H1 (cell line): ENCODE data around the gene CDK3. TPM values are rescaled to one million over a fixed set of nuclear protein-coding genes. Genes with fewer than 3 reads are reported as not detected.

ENCODE experiments used
- CTCF ChIA-PET: fragments of 300-600 bp; sonication (Branson Sonifier 250); formaldehyde crosslinking; loops from one replicate; lab custom pipeline; 2021; ENCODE audit not compliant: partially characterized antibody; lab: Charles Lee
- POLR2A ChIA-PET: fragments of 300-600 bp; sonication (Branson Sonifier 250); formaldehyde crosslinking; loops from one replicate; lab custom pipeline; 2021; ENCODE audit warnings: inconsistent platforms; ENCODE audit not compliant: partially characterized antibody; lab: Charles Lee
- DNase-seq, 2 experiments: peaks; one replicate each; pipeline versions ENCODE4 v3.0.0 to v3.0.0-alpha.2; 2010 to 2022; ENCODE audit warnings: low spot score in 2 of 2, low read depth in 1 of 2, mixed read lengths in 1 of 2
- FAIRE-seq: peaks from 2 replicates; lab custom pipeline; 2011; peaks lifted over from hg19 to GRCh38; lab: Jason Lieb, UNC
- H2AFZ ChIP-seq: 2 replicates; pipeline ENCODE4 v1.8.1; 2012; ENCODE audit warnings: low read length, inconsistent platforms
- H2AK5ac ChIP-seq: 2 replicates; pipeline ENCODE4 v1.6.1; 2013; ENCODE audit warnings: low read depth, low read length
- H2BK120ac ChIP-seq: replicated peaks from 2 replicates; pipeline ENCODE3; 2013; ENCODE audit warnings: low read depth, low read length, inconsistent platforms
- H2BK12ac ChIP-seq: 2 replicates; pipeline ENCODE4 v1.6.1; 2013; ENCODE audit warnings: low read depth, low read length
- H2BK15ac ChIP-seq: 2 replicates; pipeline ENCODE4 v1.6.1; 2013; ENCODE audit warnings: low read length
- H2BK20ac ChIP-seq: 2 replicates; pipeline ENCODE4 v1.6.1; 2013; ENCODE audit warnings: low read length
- H2BK5ac ChIP-seq: 2 replicates; pipeline ENCODE4 v1.6.1; 2013; ENCODE audit warnings: low read depth, low read length
- H3K14ac ChIP-seq: 2 replicates; pipeline ENCODE4 v1.6.1; 2013; ENCODE audit warnings: inconsistent platforms; ENCODE audit not compliant: insufficient read length
- H3K18ac ChIP-seq: 2 replicates; pipeline ENCODE4 v1.6.1; 2013; ENCODE audit warnings: low read length; ENCODE audit errors: extremely low read depth
- H3K23ac ChIP-seq: 2 replicates; pipeline ENCODE4 v1.6.1; 2013; ENCODE audit warnings: inconsistent platforms; ENCODE audit not compliant: insufficient read length
- H3K23me2 ChIP-seq: 2 replicates; pipeline ENCODE4 v1.6.1; 2013; ENCODE audit warnings: low read depth, low read length
- H3K27ac ChIP-seq: 2 replicates; pipeline ENCODE4 v1.6.1; 2011; ENCODE audit warnings: low read depth, low read length, inconsistent platforms
- H3K27me3 ChIP-seq, 4 experiments: replicated peaks in 1 of 4; 1 replicate in 1 of 4; 2 replicates in 3 of 4; pipeline versions ENCODE4 v1.6.1 to v1.8.1; 2011 to 2013; ENCODE audit warnings: low read length in 3 of 4, mild to moderate bottlenecking in 3 of 4, inconsistent platforms in 2 of 4, mixed read lengths in 2 of 4, moderate library complexity in 1 of 4; ENCODE audit not compliant: control insufficient read depth in 3 of 4, insufficient read depth in 3 of 4; ENCODE audit errors: extremely low read depth in 1 of 4
- H3K36me3 ChIP-seq, 4 experiments: 2 replicates each; pipeline versions ENCODE4 v1.6.1 to v1.8.1; 2011 to 2013; ENCODE audit warnings: mild to moderate bottlenecking in 4 of 4, low read length in 3 of 4, moderate library complexity in 2 of 4, control low read depth in 1 of 4, inconsistent platforms in 1 of 4; ENCODE audit not compliant: insufficient read depth in 4 of 4, control insufficient read depth in 2 of 4
- H3K4ac ChIP-seq: replicated peaks from 2 replicates; pipeline ENCODE3; 2013; ENCODE audit warnings: low read length, low read depth, mixed read lengths, inconsistent platforms; ENCODE audit not compliant: insufficient read length
- H3K4me1 ChIP-seq, 4 experiments: replicated peaks in 1 of 4; 1 replicate in 1 of 4; 2 replicates in 3 of 4; pipeline versions ENCODE4 v1.6.1 to v1.8.1; 2011 to 2013; ENCODE audit warnings: low read length in 3 of 4, inconsistent platforms in 2 of 4, mixed read lengths in 1 of 4; ENCODE audit not compliant: insufficient read depth in 4 of 4, control insufficient read depth in 3 of 4
- H3K4me2 ChIP-seq, 2 experiments: 2 replicates each; pipeline versions ENCODE4 v1.6.1 to v1.8.1; 2011 to 2013; ENCODE audit warnings: low read depth in 2 of 2, low read length in 2 of 2, control low read depth in 1 of 2, inconsistent platforms in 1 of 2, mild to moderate bottlenecking in 1 of 2; ENCODE audit not compliant: insufficient read depth in 1 of 2
- H3K4me3 ChIP-seq, 4 experiments: fragments of 200-600, 300-600 bp in 1 of 4; sonication (generic), shearing (Covaris generic), sonication (Bioruptor Twin) in 1 of 4; 2 replicates each; pipeline versions ENCODE4 v1.5.1 to v1.8.1; 2011 to 2016; ENCODE audit warnings: low read length in 4 of 4, low read depth in 3 of 4, control low read depth in 2 of 4, inconsistent platforms in 2 of 4, mild to moderate bottlenecking in 2 of 4, mixed read lengths in 1 of 4, moderate library complexity in 1 of 4; ENCODE audit not compliant: insufficient read depth in 2 of 4; ENCODE audit errors: extremely low read depth in 1 of 4
- H3K56ac ChIP-seq: replicated peaks from 2 replicates; pipeline ENCODE3; 2013; ENCODE audit warnings: low read depth, mild to moderate bottlenecking, mixed read lengths, low read length, inconsistent platforms; ENCODE audit not compliant: insufficient read length
- H3K79me1 ChIP-seq: 2 replicates; pipeline ENCODE4 v1.6.1; 2013; ENCODE audit warnings: low read depth, low read length, control low read depth
- H3K79me2 ChIP-seq, 2 experiments: 2 replicates each; pipeline versions ENCODE4 v1.6.1 to v1.8.1; 2012 to 2013; ENCODE audit warnings: low read length in 2 of 2, mild to moderate bottlenecking in 2 of 2, inconsistent platforms in 1 of 2; ENCODE audit not compliant: insufficient read depth in 2 of 2, control insufficient read depth in 1 of 2
- H3K9ac ChIP-seq, 4 experiments: replicated peaks in 1 of 4; 1 replicate in 1 of 4; 2 replicates in 3 of 4; pipeline versions ENCODE4 v1.6.1 to v1.8.1; 2011 to 2013; ENCODE audit warnings: low read depth in 3 of 4, low read length in 3 of 4, control low read depth in 2 of 4, mild to moderate bottlenecking in 2 of 4, moderate library complexity in 2 of 4, inconsistent platforms in 1 of 4; ENCODE audit errors: extremely low read depth in 1 of 4
- H3K9me3 ChIP-seq, 2 experiments: 2 replicates each; pipeline versions ENCODE4 v1.6.1 to v1.8.1; 2012 to 2013; ENCODE audit warnings: mild to moderate bottlenecking in 2 of 2, moderate library complexity in 2 of 2, control low read depth in 1 of 2, inconsistent platforms in 1 of 2, low read depth in 1 of 2, low read length in 1 of 2, mixed read lengths in 1 of 2; ENCODE audit not compliant: insufficient read depth in 2 of 2
- H4K20me1 ChIP-seq, 2 experiments: replicated peaks in 1 of 2; 2 replicates each; pipeline versions ENCODE3 to v1.8.1; 2011 to 2013; ENCODE audit warnings: inconsistent platforms in 2 of 2, low read length in 2 of 2, mild to moderate bottlenecking in 1 of 2; ENCODE audit not compliant: insufficient read depth in 2 of 2, control insufficient read depth in 1 of 2
- H4K5ac ChIP-seq: 2 replicates; pipeline ENCODE4 v1.6.1; 2013; ENCODE audit warnings: low read length, low read depth, mixed read lengths, inconsistent platforms; ENCODE audit not compliant: insufficient read length
- H4K8ac ChIP-seq: 2 replicates; pipeline ENCODE4 v1.8.0; 2013; ENCODE audit warnings: mild to moderate bottlenecking, moderate library complexity, low read length, inconsistent platforms; ENCODE audit not compliant: insufficient read depth; ENCODE audit errors: extremely low read depth
- H4K91ac ChIP-seq: replicated peaks from 2 replicates; pipeline ENCODE3; 2013; ENCODE audit warnings: low read length, mixed read lengths, inconsistent platforms; ENCODE audit not compliant: insufficient read length
- BACH1 ChIP-seq: IDR thresholded peaks from 2 replicates; pipeline ENCODE4 v1.6.1; 2012; ENCODE audit warnings: low read length, improper control_type of control experiment
- CBX5 ChIP-seq: fragments of 300-800, 300-1000 bp; sonication (generic); IDR thresholded peaks from 2 replicates; pipeline ENCODE4 v1.7.1; 2016; ENCODE audit warnings: antibody characterized with exemption, low read length, low read depth
- CREB1 ChIP-seq: IDR thresholded peaks from 2 replicates; pipeline ENCODE4 v1.6.1; 2012; ENCODE audit warnings: inconsistent platforms
- CTCF ChIP-seq, 3 experiments: IDR thresholded peaks; 1 replicate in 2 of 3; 2 replicates in 1 of 3; pipeline versions ENCODE4 v1.5.1 to v1.6.1; 2011; ENCODE audit warnings: low read length in 3 of 3, mild to moderate bottlenecking in 3 of 3, inconsistent platforms in 2 of 3, low read depth in 1 of 3, moderate library complexity in 1 of 3; ENCODE audit not compliant: insufficient read depth in 1 of 3; ENCODE audit errors: control extremely low read depth in 1 of 3
- EP300 ChIP-seq, 2 experiments: IDR thresholded peaks; 1 replicate in 1 of 2; 2 replicates in 1 of 2; pipeline ENCODE4 v1.6.1; 2011 to 2012; ENCODE audit warnings: low read depth in 2 of 2, low read length in 2 of 2, mild to moderate bottlenecking in 2 of 2, borderline replicate concordance in 1 of 2, inconsistent platforms in 1 of 2, moderate library complexity in 1 of 2
- FOSL1 ChIP-seq: IDR thresholded peaks from 2 replicates; pipeline ENCODE4 v1.6.1; 2011; ENCODE audit warnings: mild to moderate bottlenecking, low read depth, low read length, moderate library complexity; ENCODE audit not compliant: insufficient read depth
- GTF2F1 ChIP-seq: IDR thresholded peaks from 2 replicates; pipeline ENCODE4 v1.6.1; 2012; ENCODE audit warnings: low read depth, low read length, improper control_type of control experiment, borderline replicate concordance
- TAF1 ChIP-seq: IDR thresholded peaks from 2 replicates; pipeline ENCODE4 v1.6.1; 2011; ENCODE audit warnings: mild to moderate bottlenecking, low read depth, low read length
- WGBS, 2 experiments: shearing (Covaris generic) in 1 of 2; methylation state at CpG; one replicate each; pipeline versions ENCODE4 v1.1.6 to v1.1.7; 2013 to 2015; ENCODE audit warnings: low lambda C conversion rate in 2 of 2, mixed read lengths in 2 of 2, inconsistent platforms in 1 of 2, low coverage in 1 of 2, missing lambda C conversion rate in 1 of 2; ENCODE audit not compliant: insufficient replicate concordance in 2 of 2, insufficient coverage in 1 of 2, insufficient read length in 1 of 2; ENCODE audit errors: extremely low coverage in 1 of 2, missing lambda C conversion rate in 1 of 2; 5-methylcytosine and 5-hydroxymethylcytosine counted together
- polyA plus RNA-seq, 7 experiments: library from polyadenylated mRNA; depleted of rRNA in 3 of 7; stranded (reverse) in 5 of 7; unstranded in 2 of 7; fragments of >200 nt in 5 of 7; fragments of 200-250 nt in 2 of 7; gene quantifications; 1 replicate in 5 of 7; 2 replicates in 1 of 7; 4 replicates in 1 of 7; pipeline versions ENCODE4 v1.2.1 to v1.2.3, GENCODE V29; 2011 to 2013; ENCODE audit warnings: missing spikeins in 2 of 7, mixed read lengths in 2 of 7
- total RNA-seq: library from RNA; stranded (reverse); fragmentation: NEBNext Ultra II Directional; extraction: Animal tissue kit (Norgen Biotek cat#: 25700); gene quantifications from 2 replicates; pipeline ENCODE4 v1.2.1, GENCODE V29; 2021
- TF ChIP-seq, protein P1 (sequence below): IDR thresholded peaks from 2 replicates; pipeline ENCODE4 v1.6.1; 2012; ENCODE audit warnings: low read length, inconsistent platforms

CDK3 gene
- total and polyA plus RNA-seq, 2 of the 8 experiments (the other 6 are each of a cell fraction or from before 2014, with no cell fraction given), result 10.0 to 14.6 TPM

DNA sequence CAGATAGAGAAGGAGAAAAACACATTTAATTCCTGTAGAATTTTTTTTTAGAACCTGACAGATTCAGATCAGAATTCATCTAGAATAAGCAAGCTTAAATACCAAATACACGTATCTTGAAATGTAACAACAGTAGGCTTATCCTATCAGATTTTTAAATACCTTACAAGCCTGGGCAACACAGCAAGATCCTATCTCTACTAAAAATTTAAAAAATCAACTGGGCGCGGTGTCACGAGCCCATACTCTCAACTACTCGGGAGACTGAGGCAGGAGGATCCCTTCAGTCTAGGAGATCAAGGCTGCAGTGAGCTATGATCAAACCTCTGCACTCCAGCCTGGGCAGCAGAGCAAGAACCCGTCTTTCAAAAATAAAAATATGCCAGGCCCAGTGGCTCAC, 35.2 kb upstream of the CDK3 start:
- H3K9ac ChIP-seq, result no peak overlapping the region
- H2BK5ac ChIP-seq, result no peak overlapping the region
- H2BK120ac ChIP-seq, result no peak overlapping the region
- H3K23me2 ChIP-seq, result no peaks in the 10 kb centered on the region
- no peak for DNase-seq
- ChIA-PET CTCF (interaction anchor here (0.7 to 1.3 kb wide), 5 partner anchors 9 to 55 kb away, joined by 3 to 9 read pairs (median 4); partner anchors contain the start of gene CDK3), POLR2A (interaction anchor here (0.6 to 0.7 kb wide), 2 partner anchors 32 to 115 kb away, joined by 4 read pairs; no protein-coding TSS in a partner anchor)
- H3K27me3 ChIP-seq, result no peaks in the 10 kb centered on the region
- no peak overlapping the region for H3K18ac ChIP-seq
- H3K4me2 ChIP-seq, result no peak overlapping the region
- H3K36me3 ChIP-seq, result peaks cover 0 to 4% (median 0%) of the 10 kb centered on the region in 4 experiments; a peak in 2 of 8 replicates
- no peak overlapping the region for H3K27ac ChIP-seq
- H4K91ac ChIP-seq, result no peak overlapping the region
- H3K4me1 ChIP-seq, result peaks cover 0 to 2% (median 0%) of the 10 kb centered on the region in 4 experiments; a peak in 1 of 7 replicates
- H3K4ac ChIP-seq, result no peak overlapping the region
- H4K20me1 ChIP-seq, result no peaks in the 10 kb centered on the region
- H3K79me1 ChIP-seq, result no peaks in the 10 kb centered on the region
- H3K56ac ChIP-seq, result no peak overlapping the region
- H3K23ac ChIP-seq, result no peak overlapping the region
- no peak overlapping the region for H2BK12ac ChIP-seq
- no peak for FAIRE-seq
- WGBS, 2 experiments, result 89% methylated on average over 6 of the region's 6 CpGs; no CpG with 5 or more reads in 1 of the 2 experiments
- H2AFZ ChIP-seq, result no peak overlapping the region
- H3K79me2 ChIP-seq, result peaks cover 0 to 34% of the 10 kb centered on the region in 2 experiments; a peak in 2 of 4 replicates
- no peak overlapping the region for H4K5ac ChIP-seq
- no peak overlapping the region for H4K8ac ChIP-seq
- no peak overlapping the region for H3K14ac ChIP-seq
- H3K9me3 ChIP-seq, result no peaks in the 10 kb centered on the region
- H2BK15ac ChIP-seq, result no peak overlapping the region
- no peak overlapping the region for H2BK20ac ChIP-seq
- no peak overlapping the region for H2AK5ac ChIP-seq
- H3K4me3 ChIP-seq, result no peak overlapping the region
- no peak for TF ChIP-seq FOSL1
- no peak for TF ChIP-seq CTCF (IDR thresholded peaks at IDR 0.05; ENCODE audit: control extremely low read depth in 1 of 3, insufficient read depth in 1 of 3, low read depth in 1 of 3, low read length in 3 of 3)
- TF ChIP-seq BACH1, result no peak
- TF ChIP-seq CREB1, result no peak
- TF ChIP-seq GTF2F1, result no peak
- TF ChIP-seq CBX5, result no peak
- TF ChIP-seq, protein P1, sequence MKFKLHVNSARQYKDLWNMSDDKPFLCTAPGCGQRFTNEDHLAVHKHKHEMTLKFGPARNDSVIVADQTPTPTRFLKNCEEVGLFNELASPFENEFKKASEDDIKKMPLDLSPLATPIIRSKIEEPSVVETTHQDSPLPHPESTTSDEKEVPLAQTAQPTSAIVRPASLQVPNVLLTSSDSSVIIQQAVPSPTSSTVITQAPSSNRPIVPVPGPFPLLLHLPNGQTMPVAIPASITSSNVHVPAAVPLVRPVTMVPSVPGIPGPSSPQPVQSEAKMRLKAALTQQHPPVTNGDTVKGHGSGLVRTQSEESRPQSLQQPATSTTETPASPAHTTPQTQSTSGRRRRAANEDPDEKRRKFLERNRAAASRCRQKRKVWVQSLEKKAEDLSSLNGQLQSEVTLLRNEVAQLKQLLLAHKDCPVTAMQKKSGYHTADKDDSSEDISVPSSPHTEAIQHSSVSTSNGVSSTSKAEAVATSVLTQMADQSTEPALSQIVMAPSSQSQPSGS, result no peak
- no peak for TF ChIP-seq TAF1
- no peak for TF ChIP-seq EP300 (IDR thresholded peaks at IDR 0.05; ENCODE audit: borderline replicate concordance in 1 of 2, low read depth in 2 of 2, low read length in 2 of 2)
